Stimulated activated CD4-positive, alpha-beta T cell treated with anti-CD3 and anti-CD28 coated beads, Interleukin-12 subunit alpha, Interleukin-12 subunit beta, amount 100 ng/mL, for 48 hours (primary cell): ENCODE data around the gene RASSF10.

ENCODE experiments used
- DNase-seq, 3 donors: peaks; one replicate each; pipeline ENCODE4 v3.0.0-alpha.2; 2020; ENCODE audit warnings: low read depth in 2 of 3, low spot score in 1 of 3

The RASSF10 gene

DNA sequence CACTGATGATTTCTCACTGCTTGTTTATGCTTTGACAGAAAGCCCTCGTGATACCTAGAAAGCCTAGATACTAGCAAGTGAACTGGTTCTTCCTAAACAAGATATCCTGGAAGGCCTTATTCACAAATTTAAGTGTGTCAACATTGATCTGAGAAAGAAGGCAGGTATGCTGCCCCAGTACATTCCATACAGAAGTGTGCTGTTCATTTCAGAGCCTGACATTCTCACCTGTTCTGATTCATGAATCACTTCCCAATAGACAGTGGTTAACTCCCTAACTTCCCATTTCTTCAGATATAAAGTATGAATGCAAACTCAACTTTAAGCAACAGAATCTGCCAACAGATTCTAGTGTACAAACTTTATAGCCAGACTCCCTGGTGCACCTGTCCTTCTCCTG lies 15.5 kb upstream of the RASSF10 start:
- DNase-seq: no peak

DNA sequence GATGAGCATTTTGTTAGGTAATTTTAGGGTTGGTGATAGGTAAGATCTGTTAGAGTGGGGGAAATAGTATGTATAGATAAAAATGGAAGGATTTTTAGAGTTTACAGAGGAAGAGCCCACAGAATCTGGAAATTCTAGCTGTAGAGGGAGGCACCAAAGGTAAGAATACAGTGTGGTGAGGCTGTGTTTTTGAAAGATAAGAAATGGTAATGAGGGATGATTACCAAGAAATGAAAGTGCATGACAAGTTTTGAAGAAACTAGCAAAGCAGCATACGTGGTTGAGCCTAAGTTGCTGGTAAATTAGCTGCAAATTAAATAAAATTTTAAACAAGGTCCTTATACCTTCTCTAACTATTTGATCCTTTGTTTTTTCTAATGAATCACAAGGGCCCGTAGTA lies 14.6 kb upstream of the RASSF10 start:
- no peak for DNase-seq

DNA sequence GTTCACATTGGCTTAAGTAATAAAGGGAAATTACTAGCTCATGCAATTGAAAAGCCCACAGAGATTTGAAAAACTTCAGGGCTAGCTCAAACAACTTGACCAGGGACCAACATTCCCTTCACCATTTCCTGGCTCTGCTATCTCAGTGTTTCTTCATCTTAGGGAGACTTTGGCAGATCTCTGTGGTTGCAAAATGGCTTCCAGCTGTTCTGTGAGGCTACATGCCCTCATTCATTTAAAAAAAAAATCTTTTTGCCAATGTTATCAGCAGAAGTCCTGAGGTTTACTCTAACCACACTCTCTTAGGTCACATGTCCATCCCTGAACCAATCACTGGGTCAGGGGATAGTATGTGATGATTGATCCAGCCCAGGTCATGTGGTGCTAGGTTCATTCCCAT lies 13.9 kb upstream of the RASSF10 start:
- no peak for DNase-seq

DNA sequence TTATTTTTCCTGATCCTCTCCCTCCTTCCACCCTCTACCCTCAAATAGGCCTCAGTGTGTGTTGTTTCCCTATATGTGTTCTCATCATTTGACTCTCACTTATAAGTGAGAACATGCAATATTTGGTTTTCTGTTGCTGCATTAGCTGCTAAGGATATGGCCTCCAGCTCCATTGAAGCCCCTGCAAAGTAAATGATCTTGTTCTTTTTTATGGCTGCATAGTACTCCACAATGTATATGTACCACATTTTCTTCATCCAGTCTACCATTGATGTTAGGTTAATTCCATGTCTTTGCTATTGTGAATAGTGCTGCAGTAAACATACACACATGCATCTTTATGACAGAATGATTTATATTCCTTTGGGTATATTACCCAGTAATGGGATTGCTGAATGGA lies 13.3 kb upstream of the RASSF10 start:
- no peak for DNase-seq

DNA sequence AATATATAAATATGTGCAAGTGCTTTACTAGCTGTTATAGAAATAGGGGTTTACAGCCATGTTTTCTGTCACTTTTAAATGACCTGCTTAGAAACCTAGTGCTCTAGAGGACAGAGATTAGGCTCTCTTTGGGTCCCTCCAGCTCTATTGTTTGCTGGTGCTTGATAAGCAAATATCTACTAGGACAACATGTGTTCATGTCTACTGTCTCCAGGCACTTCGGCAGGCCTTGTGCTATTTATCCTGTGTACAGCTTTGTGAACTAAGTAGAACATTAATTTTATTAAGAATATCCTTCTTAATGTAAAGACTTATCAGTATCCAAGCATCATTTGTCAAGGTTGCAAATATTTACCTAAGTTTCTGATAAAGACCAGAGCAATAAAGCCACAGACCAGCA lies 11.9 kb upstream of the RASSF10 start:
- no peak for DNase-seq

DNA sequence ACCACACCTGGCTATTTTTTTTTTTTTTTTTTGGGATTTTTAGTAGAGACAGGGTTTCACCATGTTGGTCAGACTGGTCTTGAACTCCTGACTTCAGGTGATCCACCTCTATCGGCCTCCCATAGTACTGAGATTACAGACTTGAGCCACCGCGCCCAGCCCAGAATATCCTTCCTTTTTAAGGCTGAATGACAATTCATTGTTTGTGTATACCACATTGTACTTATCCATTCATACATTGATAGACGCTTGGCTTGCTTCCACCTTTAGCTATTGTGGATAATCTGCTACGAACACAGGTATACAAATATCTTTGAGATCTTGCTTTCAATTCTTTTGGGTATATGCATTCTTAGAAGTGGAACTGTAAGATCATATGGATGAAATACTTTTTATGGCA lies 10.8 kb upstream of the RASSF10 start:
- DNase-seq: no peak

DNA sequence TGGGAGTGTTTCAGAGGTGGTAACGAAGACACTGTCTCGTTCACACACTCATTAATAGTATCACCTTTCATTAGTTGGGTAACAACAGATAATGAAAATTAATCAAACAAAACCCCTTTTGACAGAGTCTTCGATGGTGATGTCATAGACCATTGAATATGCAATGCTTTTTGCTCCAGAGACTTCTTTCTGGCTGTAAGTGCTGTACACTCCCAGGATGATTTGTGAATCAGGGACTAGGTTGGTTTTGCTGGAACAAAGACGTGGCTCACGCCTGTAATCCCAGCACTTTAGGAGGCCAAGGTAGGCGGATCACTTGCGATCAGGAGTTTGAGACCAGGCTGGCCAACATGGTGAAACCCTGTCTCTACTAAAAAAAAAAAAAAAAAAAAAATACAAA lies 9.5 kb upstream of the RASSF10 start:
- DNase-seq: no peak

DNA sequence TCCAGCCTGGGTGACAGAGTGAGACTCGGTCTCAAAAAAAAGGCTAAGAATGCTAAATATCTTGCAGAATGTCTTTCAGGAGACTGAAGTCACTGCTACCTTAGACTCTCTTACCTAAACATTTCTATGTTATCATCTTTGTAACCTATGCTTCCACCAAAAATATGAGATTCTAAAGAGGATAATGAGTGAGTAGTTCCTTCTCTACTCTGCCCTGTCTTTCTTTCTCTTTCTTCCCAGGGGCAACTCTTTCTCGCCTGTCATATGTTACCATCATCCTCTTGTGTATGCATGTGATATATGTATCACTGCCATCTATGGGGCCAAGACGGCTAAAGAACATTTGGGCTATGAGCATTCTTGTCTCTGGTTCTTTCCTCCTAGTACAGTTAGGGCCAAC lies 9.0 kb upstream of the RASSF10 start:
- no peak for DNase-seq

DNA sequence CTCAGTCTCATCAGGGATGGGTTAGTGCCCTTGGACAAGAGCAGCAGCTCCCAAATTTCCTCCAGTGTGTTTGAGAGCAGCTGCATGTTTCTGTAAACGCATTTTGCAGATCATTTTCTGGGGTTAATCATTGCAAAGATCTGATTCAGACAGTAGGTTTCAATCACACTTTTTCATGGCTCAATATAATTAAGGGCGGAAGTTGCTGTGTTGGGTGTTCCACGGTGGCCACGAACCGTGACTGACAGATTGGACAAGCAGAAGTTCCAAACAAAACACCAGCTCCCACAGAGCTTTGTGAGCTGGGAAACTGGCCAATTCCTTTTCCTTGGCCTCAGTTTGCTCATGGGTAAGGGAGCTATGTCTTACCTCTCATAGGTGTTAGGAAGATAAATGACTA lies 8.4 kb upstream of the RASSF10 start:
- no peak for DNase-seq

DNA sequence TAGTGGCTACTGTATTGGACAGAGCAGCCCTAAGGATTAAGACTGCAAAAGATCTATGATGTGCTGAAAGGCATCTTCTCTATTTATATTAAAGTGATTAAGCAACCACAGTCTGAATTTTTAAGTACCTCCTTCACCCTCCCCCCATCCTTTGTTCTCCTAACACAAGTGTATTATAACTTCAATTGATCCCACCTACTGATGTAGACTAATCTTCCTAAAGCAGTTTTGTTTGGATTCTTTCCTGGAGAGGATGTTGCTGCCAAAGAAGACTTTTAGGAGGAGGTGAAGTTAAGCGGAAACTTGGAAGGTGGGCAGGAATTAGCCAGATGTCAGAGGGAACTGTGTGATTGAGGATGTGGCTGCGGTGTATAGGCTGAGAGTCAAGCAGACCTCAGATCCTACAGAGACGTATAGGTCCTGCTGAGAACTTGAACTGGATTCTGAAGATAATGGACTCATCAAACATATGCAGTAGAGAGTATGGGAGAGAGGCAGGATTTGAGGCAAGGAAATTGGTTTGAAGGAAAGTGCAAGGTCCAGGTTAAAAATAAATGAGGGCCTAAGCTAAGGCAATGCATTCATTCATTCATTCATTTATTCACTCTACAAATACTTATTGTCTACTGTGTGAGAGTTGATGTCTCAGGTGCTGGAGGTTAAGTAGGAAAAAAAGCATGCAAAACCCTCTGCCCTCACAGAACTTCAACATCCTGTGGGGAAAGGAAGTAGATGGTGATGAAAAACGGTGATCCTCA lies 5.2 kb upstream of the RASSF10 start:
- no peak for DNase-seq

DNA sequence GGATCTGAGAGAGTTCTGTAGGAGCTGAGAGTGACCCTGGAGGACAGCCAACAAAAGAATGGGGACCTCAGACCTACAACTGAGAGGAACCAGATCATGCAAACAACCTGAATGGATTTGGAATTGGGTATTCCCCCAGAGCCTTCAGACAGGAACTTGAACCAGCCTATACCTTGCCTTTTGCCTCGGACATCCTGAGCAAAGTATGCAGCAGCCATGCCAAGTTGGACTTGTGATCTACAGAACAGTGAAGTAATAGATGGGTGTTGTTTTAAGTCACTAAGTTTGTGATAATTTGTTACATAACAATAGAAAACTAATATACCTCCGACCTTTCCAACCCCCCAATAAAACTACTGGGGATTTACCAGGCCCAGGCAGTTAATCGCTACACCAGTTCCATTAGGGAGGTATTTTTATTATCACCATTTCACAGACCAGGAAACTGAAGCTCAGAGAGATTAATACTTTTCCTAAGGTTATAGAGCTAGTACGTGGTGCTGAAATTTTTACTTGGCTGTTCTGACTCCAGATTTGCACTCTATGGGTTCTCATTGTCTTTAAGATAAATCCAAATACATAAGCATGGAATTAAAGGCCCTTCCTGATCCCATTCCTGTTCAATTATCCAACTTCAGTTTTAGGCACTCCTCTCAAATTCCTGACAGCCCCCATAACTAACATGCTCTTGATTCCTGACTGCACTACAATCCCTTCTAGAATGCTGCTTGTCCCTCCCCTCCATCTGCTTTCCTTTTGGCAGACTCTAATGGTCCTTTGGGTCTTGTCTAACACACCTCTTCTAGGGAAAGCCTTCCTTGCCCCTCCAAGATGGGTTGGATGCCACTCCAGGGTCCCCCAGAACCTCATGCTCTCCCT lies 1.7 kb upstream of the RASSF10 start:
- no peak for DNase-seq

DNA sequence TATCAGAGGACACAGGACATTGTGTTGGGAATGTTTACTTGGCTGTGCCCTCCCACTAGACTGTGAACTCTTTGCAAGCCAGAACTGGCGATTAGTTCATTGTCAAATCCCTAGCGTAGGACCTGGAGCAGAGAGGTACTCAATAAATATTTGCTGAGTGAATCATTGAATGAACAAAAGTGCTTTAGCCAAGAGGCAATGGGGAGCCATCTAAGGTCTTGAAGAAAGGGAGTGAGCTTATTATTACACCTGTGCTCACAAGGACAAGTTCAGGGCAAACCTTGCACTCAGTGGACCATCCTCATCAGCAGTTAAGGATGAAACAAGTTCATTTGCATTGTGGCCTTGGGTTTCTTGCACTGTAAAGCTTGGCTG lies 1.1 kb upstream of the RASSF10 start:
- no peak for DNase-seq

DNA sequence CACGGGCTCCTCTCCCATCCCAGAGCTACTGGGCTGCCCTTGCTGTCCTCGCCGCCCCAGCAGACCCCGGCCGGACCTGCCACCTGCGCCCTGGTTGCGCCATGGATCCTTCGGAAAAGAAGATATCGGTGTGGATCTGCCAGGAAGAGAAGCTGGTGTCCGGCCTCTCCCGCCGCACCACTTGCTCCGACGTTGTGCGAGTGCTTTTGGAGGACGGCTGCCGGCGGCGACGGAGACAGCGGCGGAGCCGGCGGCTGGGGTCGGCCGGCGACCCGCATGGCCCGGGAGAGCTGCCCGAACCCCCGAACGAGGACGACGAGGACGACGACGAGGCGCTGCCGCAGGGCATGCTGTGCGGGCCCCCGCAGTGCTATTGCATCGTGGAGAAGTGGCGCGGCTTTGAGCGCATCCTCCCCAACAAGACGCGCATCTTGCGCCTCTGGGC lies 382 bp downstream of the RASSF10 start:
- DNase-seq: no peak

DNA sequence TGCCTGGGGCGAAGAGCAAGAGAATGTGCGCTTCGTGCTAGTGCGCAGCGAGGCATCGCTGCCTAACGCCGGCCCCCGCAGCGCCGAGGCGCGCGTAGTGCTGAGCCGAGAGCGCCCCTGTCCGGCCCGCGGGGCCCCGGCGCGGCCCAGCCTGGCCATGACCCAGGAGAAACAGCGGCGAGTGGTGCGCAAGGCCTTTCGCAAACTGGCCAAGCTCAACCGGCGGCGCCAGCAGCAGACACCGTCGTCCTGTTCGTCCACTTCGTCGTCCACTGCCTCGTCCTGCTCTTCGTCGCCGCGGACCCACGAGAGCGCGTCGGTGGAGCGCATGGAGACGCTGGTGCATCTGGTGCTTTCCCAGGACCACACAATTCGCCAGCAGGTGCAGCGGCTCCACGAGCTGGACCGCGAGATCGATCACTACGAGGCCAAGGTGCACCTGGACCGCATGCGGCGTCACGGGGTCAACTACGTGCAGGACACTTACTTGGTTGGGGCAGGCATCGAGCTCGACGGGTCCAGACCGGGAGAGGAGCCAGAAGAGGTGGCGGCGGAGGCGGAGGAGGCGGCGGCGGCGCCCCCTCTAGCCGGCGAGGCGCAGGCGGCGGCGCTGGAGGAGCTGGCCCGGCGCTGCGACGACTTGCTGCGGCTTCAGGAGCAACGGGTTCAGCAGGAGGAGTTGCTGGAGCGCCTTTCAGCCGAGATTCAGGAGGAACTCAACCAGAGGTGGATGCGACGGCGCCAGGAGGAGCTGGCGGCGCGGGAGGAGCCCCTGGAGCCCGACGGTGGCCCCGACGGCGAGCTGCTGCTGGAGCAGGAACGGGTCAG lies 1.0 kb downstream of the RASSF10 start:
- DNase-seq: no peak

DNA sequence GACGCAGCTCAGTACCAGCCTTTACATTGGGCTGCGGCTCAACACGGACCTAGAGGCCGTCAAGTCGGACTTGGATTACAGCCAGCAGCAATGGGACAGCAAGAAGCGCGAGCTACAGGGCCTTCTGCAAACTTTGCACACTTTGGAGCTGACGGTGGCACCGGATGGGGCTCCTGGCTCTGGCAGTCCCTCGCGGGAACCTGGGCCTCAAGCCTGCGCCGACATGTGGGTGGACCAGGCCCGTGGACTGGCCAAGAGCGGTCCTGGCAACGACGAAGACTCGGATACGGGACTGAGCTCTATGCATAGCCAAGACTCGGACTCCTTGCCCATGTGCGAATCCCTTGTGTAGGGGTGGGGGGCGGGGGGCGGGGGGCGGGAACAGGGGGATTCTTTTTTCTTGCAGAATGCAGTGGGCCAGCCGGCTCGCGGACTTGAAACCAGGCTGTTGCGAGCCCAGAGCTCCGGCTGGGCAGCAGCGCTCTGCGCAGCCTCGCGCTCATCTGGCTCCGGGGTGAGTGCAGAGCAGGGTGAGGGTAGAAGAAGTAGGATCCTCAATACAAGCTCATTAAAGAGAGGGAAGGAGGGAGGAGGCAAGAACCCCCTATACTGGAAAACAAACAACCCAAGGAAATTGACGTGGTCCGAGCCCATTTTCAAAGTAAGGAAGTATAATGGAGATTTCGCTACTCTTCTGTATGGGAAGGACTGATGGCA lies 1.8 kb downstream of the RASSF10 start:
- no peak for DNase-seq

DNA sequence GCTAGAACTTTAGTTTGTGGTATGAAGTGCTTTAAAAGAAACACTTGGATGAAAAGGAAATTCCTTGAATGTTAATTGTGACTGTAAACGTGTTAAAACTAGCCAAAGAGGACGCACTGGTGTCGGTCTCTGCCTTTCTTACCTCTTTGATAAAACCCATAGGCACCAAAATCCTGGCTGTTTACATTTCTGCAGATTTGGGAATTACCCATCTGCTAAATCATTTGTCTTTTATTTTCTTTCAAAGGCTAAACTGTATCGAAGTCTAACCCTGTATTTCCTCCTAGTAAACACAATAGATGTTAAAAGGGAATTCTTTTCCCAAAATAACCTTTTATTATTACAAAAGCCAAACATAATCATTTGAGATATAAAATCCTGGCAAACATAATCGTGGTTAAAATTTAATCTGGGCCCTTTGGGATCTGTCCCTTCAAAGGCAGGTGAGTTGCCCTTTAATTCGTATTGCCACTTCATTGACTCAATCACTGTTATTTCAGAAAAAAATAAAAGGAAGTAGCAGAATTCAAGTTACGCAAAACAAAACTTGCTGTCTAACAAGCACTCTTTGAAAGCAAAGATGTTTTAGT lies 2.4 kb downstream of the RASSF10 start:
- no peak for DNase-seq

DNA sequence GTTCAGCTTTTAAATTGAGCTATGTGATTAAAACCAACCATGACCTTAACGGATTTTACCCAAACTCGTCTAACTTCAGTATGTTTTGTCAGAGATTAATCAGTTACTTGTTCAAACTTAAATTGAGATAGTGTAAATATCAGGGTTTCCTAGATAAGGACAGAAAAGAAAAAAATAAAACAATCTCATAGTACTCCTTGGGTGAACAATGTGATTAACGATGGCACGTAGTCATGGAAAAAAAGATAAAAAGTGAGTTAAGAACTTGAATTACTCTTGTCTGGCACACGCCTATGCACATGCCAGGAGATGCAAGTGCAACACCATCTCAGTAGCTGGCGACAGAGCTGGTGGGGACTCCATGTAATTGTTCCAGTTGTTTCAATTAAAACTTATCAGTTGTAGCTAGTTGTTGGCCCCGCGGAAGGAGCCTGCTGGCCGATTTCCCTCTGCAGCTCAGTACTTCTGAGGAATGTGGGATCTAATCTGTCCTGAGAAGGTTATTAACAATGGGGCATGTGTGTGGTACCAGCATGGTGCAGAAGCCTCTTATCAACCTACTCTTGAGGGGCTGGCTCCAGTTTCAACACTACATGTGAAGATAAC lies 3.0 kb downstream of the RASSF10 start:
- DNase-seq: no peak

DNA sequence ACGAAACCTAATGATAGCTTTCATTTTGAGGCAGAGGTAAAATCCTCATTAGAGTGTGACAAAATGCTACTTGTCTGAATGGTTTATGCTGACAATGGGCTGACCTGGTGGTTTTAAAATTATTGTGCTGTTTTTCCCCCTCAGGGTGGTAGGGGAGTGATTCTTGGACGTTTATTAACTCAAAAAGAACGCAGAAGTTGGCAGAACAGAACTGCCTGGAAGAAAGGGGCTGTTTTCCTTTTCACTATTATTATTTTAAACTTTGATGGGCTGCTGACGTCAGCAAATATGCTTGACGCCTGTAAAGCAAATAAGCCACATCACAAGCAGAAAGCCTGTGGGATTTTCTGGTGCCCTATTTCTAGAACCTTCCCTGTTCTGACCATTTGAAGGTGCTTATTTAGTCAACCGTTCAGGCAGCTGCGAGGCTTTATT lies 4.0 kb downstream of the RASSF10 start:
- DNase-seq: no peak

DNA sequence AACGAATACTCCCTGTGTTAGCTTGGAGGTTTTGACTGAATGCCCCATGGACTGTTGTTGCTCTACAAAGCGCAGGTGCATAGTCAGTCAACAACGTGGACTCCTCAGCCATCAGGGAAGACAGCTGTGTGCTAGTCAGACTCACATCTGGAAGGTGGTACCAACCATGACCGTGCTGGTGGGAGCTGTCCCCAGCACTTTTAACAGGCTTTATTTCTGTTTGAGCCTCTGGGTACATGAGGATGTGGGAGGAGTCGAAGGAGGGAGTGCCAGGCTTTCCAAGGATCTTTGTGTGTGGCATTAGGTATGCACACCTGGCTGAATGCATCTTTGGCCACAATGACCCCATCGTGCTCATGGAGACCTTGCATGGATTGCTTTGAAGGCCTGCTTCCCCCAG lies 6.6 kb downstream of the RASSF10 start:
- DNase-seq: no peak

DNA sequence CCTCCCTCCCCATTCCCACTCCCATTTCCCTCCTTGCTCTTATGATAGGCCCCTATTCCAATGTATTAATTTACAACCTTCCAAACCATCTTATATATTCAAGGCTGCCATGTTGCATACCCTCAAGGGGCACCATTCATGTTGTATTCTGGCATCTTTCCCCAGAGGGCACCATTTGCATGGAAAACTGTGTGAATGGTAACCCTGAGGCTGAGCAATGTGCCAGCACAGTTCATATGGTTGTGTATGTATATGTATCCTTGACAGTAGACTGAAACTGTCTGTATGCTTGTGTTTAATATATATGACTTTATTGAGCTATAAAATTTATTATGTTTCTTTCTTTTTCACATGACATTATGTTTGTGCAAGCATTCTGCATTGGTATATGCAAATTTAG lies 7.3 kb downstream of the RASSF10 start:
- DNase-seq: no peak
